Body of pancreas (tissue), 4 donors: ENCODE measurements around the gene GIGYF2. TPM values are rescaled to one million over a fixed set of nuclear protein-coding genes. Genes with fewer than 3 reads are reported as not detected.
A peak's percentile ranks its signal among the peaks of the same experiment; 100 is the strongest.

Source experiments
- ATAC-seq: fragments of 150-250 bp; one replicate; pipeline ENCODE4 v1.9.1; 2016
- DNase-seq, 4 donors: peaks; one replicate each; pipeline ENCODE4 v3.0.0-alpha.2; 2019
- H3K27ac ChIP-seq, 4 donors: fragments of 200-600 bp; sonication (generic); 1 replicate in 3 of 4; 2 replicates in 1 of 4; pipeline versions ENCODE4 v1.5.1 to v1.6.1; 2016 to 2019; ENCODE audit warnings: mild to moderate bottlenecking in 1 of 4, mixed read lengths in 1 of 4, moderate library complexity in 1 of 4
- H3K27me3 ChIP-seq, 2 donors: fragments of 200-600 bp; sonication (generic); one replicate each; pipeline ENCODE4 v1.6.0; 2016; ENCODE audit warnings: mild to moderate bottlenecking in 1 of 2
- H3K36me3 ChIP-seq, 2 donors: fragments of 200-600 bp; sonication (generic); replicated peaks in 1 of 2; 2 replicates each; pipeline ENCODE4 v1.5.1; 2016; ENCODE audit warnings: low read depth in 2 of 2; ENCODE audit not compliant: insufficient read depth in 1 of 2
- H3K4me1 ChIP-seq: fragments of 200-600 bp; sonication (generic); one replicate; pipeline ENCODE4 v1.6.0; 2016
- H3K4me3 ChIP-seq, 2 donors: fragments of 200-600 bp; sonication (generic); 1 replicate in 1 of 2; 2 replicates in 1 of 2; pipeline ENCODE4 v1.5.1; 2016 to 2019
- H3K9me3 ChIP-seq, 3 donors: fragments of 200-600 bp; sonication (generic); 1 replicate in 2 of 3; 2 replicates in 1 of 3; pipeline ENCODE4 v1.5.1; 2016
- CTCF ChIP-seq, 7 experiments: fragments of 450-650 bp in 4 of 7; fragments of 200-600 bp in 3 of 7; sonication (generic) in 3 of 7; IDR thresholded peaks; one replicate each; pipeline ENCODE4 v1.5.1; 2016 to 2019; ENCODE audit warnings: antibody characterized with exemption in 7 of 7
- POLR2A ChIP-seq, 3 donors: fragments of 450-650 bp; IDR thresholded peaks; one replicate each; pipeline ENCODE4 v1.6.1; 2016; ENCODE audit warnings: antibody characterized with exemption in 3 of 3, mild to moderate bottlenecking in 2 of 3
- WGBS, 2 donors: methylation state at CpG; one replicate each; pipeline ENCODE4 v1.1.5; 2017; 5-methylcytosine and 5-hydroxymethylcytosine counted together
- intact Hi-C: fragments of 100-400 bp; cut with DNase I; formaldehyde crosslinking; loops from one replicate; pipeline ENCODE4 v1.15.1; 2023
- total RNA-seq, 2 donors: library from RNA; depleted of rRNA; stranded (reverse); fragments of >200 nt; gene quantifications; one replicate each; pipeline ENCODE4 v1.1.0, GENCODE V29; 2016

The GIGYF2 gene
- total RNA-seq, 2 donors from 2014 or later: 66.2 to 107 TPM

GRCh38 chr2:232886176-232886575 lies 189.0 kb downstream of the GIGYF2 start:
- intact Hi-C loops: loop anchor here (10.0 kb wide), 1 partner anchor 149 kb away; the partner anchor contains the start of gene NEU2
- Histone ChIP-seq H3K4me3 (no peak overlapping the region), H3K36me3 (no peaks in the 10 kb centered on the region), H3K9me3 (no peaks in the 10 kb centered on the region), H3K27ac (no peak overlapping the region), H3K4me1 (peaks cover 8% of the 10 kb centered on the region), H3K27me3 (no peaks in the 10 kb centered on the region)
- no peak for ATAC-seq
- DNase-seq: no peak
- TF ChIP-seq POLR2A (IDR thresholded peaks at IDR 0.05) (no peak), CTCF (IDR thresholded peaks at IDR 0.05) (no peak)
- 86 to 93% methylated on average over 11 of the region's 11 CpGs for whole genome bisulfite sequencing, 2 donors

GRCh38 chr2:232886632-232887031 lies 189.5 kb downstream of the GIGYF2 start:
- DNase-seq (no peak), ATAC-seq (no peak)
- 87 to 90% methylated on average over 7 of the region's 7 CpGs for WGBS, 2 donors
- Histone ChIP-seq H3K36me3 (no peaks in the 10 kb centered on the region), H3K4me1 (peaks cover 13% of the 10 kb centered on the region), H3K4me3 (no peak overlapping the region), H3K27ac (no peak overlapping the region), H3K9me3 (no peaks in the 10 kb centered on the region), H3K27me3 (no peaks in the 10 kb centered on the region)
- intact Hi-C loops: loop anchor here (10.0 kb wide), 1 partner anchor 148 kb away; the partner anchor contains the start of gene NEU2
- TF ChIP-seq CTCF (IDR thresholded peaks at IDR 0.05) (no peak), POLR2A (IDR thresholded peaks at IDR 0.05) (no peak)

- peaks cover 18% of the 10 kb centered on the region for H3K4me1 ChIP-seq
- no peak overlapping the region for H3K27ac ChIP-seq
- H3K27me3 ChIP-seq: no peaks in the 10 kb centered on the region
- DNase-seq (peak in 1 of 4 donors; percentile 4), ATAC-seq (no peak)
- no peaks in the 10 kb centered on the region for H3K36me3 ChIP-seq
- H3K9me3 ChIP-seq: no peaks in the 10 kb centered on the region
- no peak overlapping the region for H3K4me3 ChIP-seq
- TF ChIP-seq CTCF (IDR thresholded peaks at IDR 0.05) (no peak), POLR2A (IDR thresholded peaks at IDR 0.05) (no peak)
- WGBS, 2 donors: 79 to 84% methylated on average over 15 of the region's 15 CpGs
- intact Hi-C loops: loop anchor here (10.0 kb wide), 1 partner anchor 147 kb away; the partner anchor contains the start of gene NEU2
Observed at GRCh38 chr2:232887171-232887850, 190.2 kb downstream of the GIGYF2 start.

GRCh38 chr2:232888099-232888836 lies 191.1 kb downstream of the GIGYF2 start:
- H3K27ac ChIP-seq: no peak overlapping the region
- TF ChIP-seq CTCF (IDR thresholded peaks at IDR 0.05) (no peak), POLR2A (IDR thresholded peaks at IDR 0.05) (no peak)
- H3K4me3 ChIP-seq: no peak overlapping the region
- intact Hi-C loops: loop anchor here (10.0 kb wide), 1 partner anchor 147 kb away; the partner anchor contains the start of gene NEU2
- DNase-seq (peak in 1 of 4 donors; percentile 2), ATAC-seq (no peak)
- 80 to 86% methylated on average over 20 to 21 of the region's 21 CpGs for WGBS, 2 donors
- H3K9me3 ChIP-seq: no peaks in the 10 kb centered on the region
- no peaks in the 10 kb centered on the region for H3K36me3 ChIP-seq
- no peaks in the 10 kb centered on the region for H3K27me3 ChIP-seq
- peaks cover 18% of the 10 kb centered on the region for H3K4me1 ChIP-seq
